Mammary epithelial cell (primary cell): ENCODE measurements around the gene SSBP2.

Experiments used
- EZH2 ChIP-seq: IDR thresholded peaks from 2 replicates; pipeline ENCODE4 v1.6.1; 2012; ENCODE audit warnings: low read length, inconsistent platforms, borderline replicate concordance
- TF ChIP-seq, protein P1 (sequence below), 2 donors: IDR thresholded peaks in 1 of 2; conservative IDR thresholded peaks in 1 of 2; 2 replicates each; pipeline ENCODE4 v1.5.1; 2011 to 2012; ENCODE audit warnings: inconsistent platforms in 2 of 2, low read length in 2 of 2, mild to moderate bottlenecking in 2 of 2, control low read depth in 1 of 2, low read depth in 1 of 2; ENCODE audit not compliant: insufficient read depth in 1 of 2; ENCODE audit errors: extremely low read depth in 1 of 2

DNA sequence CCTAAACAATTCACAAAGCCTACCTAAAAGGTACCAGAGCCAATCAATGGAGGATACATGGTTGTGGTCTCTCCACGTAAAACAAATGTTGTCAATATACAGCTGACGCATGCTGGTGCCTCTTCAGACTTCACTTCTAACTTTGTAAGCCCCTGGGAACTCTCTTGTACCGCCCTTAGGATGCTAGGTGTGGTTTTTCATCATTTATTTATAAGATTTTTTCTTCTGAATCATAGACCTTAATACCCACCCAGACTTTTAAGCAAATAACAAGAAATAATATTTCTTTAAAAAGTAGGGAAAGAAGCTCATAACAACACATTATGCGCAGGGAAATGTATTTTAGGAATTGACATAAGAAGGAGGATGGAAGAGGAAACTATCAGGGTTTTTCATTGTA lies 33.0 kb downstream of the SSBP2 start:
- TF ChIP-seq, protein P1, sequence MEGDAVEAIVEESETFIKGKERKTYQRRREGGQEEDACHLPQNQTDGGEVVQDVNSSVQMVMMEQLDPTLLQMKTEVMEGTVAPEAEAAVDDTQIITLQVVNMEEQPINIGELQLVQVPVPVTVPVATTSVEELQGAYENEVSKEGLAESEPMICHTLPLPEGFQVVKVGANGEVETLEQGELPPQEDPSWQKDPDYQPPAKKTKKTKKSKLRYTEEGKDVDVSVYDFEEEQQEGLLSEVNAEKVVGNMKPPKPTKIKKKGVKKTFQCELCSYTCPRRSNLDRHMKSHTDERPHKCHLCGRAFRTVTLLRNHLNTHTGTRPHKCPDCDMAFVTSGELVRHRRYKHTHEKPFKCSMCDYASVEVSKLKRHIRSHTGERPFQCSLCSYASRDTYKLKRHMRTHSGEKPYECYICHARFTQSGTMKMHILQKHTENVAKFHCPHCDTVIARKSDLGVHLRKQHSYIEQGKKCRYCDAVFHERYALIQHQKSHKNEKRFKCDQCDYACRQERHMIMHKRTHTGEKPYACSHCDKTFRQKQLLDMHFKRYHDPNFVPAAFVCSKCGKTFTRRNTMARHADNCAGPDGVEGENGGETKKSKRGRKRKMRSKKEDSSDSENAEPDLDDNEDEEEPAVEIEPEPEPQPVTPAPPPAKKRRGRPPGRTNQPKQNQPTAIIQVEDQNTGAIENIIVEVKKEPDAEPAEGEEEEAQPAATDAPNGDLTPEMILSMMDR (conservative IDR thresholded peaks at IDR 0.05 in 1 of 2, IDR thresholded peaks at IDR 0.05 in 1 of 2; ENCODE audit: extremely low read depth in 1 of 2, insufficient read depth in 1 of 2, low read depth in 1 of 2, low read length in 2 of 2): no peak
- no peak for TF ChIP-seq EZH2
